HG03442 (cell line): Measurements from ENCODE around the gene PTGIR.
"Not testable (repeated sequence)": the region's sequence is repeated elsewhere in the genome, so short reads cannot be mapped to it uniquely, and the experiment has no call there.

Source experiments
- ATAC-seq: cut with Tn5 transposase; IDR thresholded peaks from one replicate; pipeline ENCODE4 v1.9.1; 2021; ENCODE audit warnings: mild to moderate bottlenecking, moderate library complexity; ENCODE audit not compliant: unreplicated experiment

PTGIR gene

DNA sequence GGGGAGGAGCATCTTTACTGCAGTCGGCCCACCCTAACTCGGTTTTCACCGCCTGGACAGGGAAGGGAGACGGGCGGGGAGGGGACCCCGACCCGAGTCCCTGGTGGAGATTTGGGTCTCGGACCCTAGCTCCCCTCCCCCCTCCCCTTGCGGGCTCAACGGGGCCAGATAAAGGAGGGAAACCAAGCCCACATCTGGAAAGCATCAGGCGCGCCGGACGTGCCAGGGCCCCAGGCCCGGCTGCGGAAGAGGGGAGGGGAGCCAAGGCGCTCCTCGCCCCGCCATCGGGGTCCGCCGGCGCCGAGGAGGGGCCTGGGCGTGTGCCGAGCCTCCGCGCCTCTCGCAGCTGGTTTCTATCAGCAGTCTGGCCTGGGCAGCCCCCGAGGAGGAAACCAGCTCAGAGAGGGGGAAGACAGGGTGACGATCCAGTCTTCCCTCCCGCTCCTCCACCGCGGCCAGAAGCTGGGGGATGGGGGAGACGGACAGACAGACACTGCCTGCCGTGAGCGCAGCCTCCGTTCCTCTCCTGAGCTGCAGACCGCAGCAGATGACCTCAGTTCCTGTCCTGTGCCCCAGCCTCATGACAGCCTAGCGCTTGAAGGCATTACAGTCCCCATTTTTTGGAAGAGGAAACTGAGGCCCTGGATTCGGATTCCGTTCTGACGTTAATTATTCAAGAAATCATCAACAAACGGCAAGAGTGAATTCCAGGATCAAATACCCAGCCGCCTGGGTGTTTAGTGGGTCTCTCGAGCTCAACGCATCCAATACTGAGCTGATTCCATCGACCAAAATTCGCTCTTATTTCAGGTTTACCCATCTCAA, 14.7 kb upstream of the PTGIR start:
- no peak for ATAC-seq

DNA sequence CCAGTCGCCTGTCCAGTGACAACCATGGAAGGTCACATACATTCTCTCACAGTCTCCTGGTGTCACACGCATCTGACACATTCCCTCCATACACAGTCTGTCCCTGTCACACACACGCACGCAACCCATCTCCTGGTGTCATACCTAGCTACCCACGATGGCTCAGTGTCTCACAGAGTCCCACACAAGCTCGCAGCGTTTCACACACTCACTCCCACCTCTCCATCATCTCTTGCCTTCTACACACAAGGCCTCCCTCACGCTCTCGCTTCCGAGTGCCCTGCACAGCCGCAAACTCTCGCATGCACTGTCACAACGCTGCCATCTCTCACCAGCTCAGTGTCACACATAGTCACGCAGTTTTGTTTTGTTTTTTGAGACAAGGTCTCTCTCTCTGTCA, 12.3 kb upstream of the PTGIR start:
- no peak for ATAC-seq

DNA sequence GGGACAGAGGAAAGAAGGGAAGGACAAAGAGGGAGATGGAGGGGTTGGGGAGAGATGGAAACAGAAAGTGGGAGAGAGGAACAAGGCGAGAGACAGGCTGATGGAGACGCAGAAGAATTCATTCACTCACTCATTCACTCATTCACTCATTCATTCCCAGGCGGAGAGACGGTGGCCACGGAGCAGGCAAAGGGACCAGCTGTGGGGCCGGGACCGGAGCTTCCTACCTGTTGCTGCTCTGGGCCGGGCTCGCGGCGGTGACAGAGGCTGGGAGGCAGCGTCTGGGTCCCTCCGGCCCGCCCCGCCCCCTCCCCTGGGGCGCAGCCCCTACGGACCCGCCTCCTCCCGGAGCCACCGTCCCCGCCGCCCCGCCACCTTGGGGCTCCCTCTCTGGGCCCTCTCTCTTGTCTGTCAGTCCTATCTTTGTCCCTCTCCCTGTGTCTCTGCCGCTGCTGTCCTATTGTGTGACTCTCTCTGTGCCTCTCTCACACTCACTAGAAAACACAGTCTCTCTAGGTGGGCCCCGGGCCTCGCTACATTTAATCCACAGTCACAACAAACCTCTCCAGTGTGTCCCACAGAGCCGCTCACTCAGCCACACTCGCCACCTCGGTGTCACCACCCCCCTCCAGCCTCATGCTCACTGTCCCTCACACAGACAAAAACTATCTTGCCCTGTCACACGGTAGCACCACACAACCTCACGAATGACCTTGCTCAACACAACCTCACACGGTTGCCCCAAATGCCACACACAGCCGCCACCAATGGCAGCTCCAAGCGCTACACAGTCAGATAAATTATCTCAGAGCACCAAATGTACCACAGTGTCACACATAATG, 11.3 kb upstream of the PTGIR start, which contains the start of gene GNG8:
Gene GNG8 (minus strand): TSS at position 283 of the 842 bp plus-strand sequence. CDS start 1,520 bp downstream, outside the sequence.
- ATAC-seq = no peak

DNA sequence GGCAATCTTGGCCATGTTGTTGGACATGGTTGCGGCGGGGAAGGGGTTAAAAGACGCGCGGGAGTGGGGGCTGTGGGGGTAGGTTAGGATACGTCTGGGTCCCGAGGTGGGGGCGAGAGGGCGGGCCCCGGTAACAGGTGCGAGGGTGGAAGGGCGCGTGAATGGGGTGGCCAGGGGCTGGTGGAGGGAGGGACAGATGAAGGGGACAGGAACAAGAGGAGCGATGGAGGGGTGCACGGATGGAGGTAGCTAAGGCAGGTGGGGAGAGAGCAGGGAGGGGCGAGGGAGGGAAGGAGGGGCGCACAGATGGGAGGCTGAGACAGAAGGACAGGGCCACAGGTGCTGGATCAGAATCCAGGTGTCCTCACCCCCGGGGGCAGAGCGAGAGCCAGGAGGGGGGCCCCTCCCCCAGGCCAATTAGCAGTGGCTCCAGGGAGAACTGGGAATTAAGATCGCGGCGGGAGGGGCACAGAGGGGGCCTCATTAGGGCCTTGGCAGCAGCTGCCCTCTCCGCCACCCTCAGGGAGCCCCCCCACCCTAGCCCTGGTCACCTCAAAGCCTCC, 9.8 kb upstream of the PTGIR start:
- no peak for ATAC-seq

DNA sequence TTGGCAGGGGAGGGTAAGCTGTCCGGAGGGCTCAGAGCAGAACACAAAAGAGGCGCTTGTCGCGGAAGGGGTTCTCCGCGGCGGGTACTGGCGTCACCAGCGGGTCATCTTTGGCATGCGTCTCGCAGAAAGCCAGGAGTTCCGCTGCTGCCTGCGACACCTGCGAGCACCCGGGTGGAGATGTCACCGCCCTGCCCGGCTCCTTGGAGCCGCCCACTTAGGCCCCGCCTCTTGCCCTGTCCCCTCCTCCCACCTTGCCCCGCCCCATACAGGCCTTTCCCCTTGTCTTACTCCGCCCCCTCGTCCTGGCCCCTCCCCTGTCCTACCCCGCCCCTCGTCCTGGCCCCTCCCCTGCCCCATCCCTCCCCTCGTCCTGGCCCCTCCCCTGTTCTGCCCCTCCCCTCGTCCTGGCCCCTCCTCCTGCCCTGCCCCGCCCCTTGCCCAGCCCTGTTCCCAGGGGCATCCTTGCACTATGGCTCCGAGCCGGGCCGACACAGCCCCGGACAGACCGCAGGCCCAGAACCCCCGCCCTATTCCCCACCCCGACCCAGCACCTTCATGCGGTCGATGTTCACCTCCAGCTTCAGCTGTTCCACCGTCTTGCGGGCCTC, 9.3 kb upstream of the PTGIR start:
- ATAC-seq = peak; percentile 49

DNA sequence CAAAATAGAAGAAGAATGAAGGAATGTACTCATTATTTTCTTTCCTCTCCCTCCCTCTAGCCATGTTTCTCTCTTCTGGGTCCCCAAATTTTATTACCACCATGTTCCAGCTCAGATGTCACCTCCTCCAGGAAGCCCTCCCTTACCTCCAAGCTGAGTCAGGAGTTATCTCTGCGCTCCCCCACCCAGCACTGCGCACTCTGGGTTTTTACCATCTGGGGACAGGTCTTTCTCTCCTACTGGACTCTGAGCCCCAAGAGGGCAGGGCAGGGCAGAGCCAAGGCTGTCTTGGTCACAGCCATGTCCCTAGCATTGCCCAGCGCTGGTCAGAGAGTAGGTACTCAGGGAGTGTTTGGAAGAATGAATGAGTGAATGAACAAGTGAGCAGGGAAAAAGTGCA, 8.2 kb upstream of the PTGIR start:
- no peak for ATAC-seq

DNA sequence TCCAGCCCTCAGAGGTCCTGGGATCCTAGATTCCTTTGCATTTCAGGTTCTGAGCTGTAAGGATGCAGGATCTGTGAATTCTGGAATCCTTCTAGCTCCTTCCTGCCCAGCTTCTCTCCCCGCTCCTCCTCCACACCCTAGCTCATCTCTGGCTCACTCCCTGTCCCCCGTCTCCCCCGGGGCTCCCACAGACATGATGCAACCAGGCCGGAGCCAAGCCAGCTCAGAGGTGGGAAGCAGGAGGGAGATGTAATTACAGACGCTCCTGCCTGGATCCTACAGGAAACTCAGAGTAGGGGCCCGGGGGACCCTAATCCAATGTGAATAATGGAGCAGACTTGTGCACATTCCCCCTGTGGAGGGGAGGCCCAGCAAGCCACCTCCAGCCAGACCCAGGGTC, 6.6 kb upstream of the PTGIR start:
- ATAC-seq = no peak

DNA sequence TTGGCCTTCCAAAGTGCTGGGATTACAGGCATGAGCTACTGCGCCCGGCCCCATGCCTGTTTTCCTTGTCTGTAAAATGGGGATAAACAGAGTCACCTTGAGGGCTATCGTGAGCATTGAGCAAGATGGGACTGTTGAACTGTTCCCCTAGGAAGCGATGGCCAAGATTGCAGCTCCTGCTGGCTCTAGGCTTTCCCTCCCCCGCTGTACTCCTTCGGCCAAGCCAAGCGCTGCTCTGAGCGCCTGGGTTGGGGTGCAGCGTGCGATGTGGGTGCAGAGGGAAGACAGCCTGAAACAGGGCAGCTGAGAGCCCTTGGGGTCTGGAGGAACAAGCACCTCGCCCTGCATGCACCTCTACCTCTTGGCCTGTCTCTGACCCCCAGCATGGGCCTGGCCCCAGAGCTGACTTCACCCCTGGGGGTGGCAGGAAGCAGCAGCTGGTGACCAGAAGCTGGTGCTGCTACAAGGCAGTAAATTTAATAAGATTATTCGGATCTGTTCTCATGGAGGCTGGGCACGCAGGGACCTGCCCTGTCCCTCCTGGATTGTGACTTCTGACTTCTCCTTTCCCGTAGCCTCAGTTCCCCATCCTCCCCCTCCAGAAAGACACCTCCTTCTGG, 5.8 kb upstream of the PTGIR start:
- no peak for ATAC-seq

DNA sequence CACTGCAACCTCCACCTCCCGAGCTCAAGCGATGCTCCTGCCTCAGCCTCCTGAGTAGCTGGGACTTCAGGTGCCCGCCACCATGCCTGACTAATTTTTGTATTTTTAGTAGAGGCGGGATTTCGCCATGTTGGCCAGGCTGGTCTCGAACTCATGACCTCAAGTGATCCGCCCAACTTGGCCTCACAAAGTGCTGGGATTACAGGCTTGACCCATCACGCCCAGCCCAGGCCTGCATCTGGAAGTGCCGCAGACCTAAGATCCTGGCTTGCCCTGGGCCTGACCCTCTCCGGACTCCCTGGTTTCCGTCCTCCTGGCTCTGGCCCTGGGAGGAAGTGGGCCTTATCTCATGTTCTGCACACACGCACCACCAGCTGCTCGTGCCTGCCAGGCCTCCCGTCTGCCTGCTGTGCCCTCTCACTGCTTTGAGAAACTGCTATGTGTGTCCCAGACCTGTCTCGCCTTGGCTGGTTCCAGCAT, 4.7 kb upstream of the PTGIR start:
- no peak for ATAC-seq

DNA sequence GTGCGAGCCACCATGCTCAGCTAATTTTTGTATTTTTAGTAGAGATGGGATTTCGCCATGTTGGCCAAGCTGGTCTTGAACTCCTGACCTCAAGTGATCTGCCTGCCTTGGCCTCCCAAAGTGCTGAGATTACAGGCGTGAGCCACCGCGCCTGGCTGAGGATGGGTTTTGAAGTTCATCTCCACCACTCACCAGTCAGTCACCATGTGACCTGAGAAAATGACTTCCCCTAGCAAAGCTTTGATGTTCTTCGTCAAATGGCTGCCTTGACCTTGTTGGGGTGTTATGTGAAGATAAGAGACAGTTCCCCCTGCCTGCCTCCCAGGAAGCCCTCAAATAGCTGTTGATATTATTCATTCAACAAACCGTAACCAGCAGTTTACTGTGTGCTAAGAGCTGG, 4.1 kb upstream of the PTGIR start:
- ATAC-seq = not testable (repeated sequence)

DNA sequence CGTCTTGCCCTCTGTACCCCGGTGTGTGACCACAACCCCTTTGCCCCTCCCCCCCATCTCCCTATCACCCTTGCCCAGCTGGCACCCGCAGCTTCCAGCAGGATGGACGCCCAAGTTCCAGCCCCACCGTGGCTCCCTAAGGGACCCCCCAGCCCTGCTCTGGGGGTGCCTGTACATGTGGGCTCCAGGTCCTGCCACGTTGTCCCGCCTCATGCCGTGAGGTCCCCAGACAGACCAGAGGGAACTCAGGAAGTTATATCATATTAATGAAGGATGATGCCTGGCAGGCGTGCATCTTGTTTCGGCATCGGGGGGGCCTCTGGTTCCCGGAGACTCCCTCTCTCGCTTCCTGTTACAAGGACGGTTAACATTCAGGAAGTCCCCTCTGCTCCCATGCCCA, 1.6 kb upstream of the PTGIR start:
- no peak for ATAC-seq

DNA sequence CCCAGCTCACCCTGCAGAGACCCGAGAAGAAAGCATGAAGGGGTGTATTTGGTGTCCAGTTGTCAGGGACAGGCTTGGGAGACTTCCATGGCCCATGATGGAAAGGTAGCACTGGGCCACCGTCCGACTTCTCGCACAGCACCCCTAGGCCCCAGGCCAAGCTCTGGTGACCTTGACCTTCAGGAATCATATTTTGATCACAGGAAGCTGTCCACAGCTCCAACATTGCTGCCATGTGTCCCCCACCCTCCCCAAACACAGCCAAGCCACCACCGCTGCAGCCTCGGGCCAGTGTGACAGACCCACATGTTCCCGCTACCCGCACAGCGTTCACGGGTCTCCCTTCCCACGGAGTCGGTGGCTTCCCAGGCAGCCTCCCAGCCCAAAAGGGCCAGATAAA, 842 bp upstream of the PTGIR start:
- ATAC-seq = no peak

DNA sequence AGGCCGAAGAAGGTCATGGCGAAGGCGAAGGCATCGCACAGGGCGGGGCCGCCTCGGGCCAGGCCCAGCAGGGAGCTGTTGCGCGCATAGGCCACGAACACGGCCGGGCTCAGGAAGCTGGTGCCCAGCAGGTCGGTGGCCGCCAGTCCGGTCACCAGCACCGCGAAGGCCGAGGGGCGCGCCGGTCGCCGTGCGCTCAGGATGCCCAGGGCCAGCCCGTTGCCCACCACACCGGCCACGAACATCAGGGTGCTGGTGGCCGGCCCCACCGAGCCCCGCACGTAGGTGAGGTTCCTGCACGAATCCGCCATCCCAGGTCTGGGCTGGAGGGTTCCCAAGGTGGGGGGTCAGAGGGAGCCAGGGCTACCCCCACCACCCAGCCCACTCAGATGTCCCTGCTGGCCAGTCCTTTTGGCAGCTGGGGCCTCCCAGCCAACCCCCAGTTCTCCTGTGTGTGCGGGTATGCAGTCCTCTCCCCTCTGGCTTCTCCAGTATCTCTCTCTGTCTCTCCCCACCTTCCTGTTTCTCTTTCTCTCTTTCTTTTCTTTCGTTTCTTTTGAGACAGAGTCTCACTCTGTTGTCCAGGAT, 880 bp downstream of the PTGIR start:
- no peak for ATAC-seq

DNA sequence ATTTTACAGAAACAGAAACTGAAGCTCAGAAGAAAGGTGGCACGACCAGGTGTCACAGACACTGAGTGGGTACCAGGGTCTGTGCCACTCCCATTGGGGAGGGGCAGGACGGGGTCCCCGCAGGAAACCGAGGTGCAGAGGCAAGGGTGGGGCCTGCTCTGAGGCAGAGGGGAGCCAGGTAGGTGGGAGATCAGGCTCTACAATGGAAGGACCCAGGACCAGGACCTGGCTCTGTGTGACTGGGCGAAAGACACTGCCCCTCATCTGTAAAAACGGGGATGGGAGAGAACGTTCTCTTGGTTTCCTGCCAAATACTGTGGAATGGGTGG, 2.8 kb downstream of the PTGIR start:
- ATAC-seq = no peak

DNA sequence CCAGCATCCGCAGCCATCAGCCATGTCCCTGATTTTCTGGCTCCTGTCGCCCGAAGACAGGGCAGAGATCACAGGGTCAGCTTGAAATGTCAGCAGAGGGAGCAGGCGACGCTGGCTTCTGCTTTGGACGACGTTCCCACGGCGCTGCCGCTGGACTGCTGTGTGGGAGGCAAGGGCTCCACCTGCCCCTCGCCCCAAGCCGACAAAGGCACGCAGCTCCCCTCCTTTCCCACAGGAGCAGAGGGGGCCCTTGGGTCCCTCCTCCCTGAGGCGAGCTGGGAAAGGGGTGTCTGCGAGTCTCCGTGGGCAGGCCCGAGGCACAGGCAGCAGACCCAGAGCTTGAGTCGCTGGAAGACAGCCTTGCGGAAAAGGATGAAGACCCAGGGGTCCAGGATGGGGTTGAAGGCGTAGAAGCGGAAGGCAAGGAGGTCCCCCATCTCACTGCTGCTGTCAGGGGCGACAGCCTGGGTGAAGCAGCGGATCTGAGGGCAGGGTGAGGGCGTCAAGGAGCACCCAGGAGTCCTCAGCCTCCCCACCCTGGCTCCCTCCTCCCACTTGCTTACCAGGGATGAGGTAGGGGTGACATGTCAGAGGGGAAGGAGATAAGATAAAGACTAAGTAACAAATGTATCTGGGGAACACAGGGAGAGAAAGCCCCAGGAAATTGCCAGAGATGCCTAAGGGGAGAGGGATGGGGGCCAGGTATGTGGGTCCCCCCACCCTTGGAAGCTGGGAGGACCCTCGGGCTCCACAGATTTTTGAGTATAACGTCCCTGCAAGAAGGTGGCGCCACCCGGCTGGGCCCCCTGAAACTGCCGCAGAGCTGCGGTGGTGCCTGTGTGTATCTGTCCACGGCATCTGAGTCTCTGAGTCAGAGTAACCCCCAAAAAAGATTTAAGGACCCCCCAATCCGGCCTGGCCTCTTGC, 3.4 kb downstream of the PTGIR start:
- no peak for ATAC-seq

DNA sequence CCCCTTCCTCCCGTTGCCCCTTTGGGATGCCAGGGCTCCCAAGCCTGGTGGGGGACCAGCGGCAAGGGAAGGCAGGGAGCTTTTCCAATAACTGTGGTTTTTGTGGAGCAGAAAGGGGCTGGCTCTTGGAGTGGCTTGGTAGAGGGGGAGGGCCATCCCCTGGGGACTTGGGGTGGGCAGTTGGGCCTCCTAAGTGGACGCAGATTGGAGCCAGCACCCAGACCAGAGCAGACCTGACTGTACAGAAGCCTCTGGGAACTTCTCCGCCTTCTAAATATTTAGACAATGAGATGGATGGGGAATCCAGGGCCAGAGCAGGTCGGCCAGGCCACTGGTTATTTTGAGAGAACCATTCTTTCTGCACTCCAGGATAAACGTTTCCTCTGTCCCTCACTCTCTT, 4.2 kb downstream of the PTGIR start:
- ATAC-seq = no peak

DNA sequence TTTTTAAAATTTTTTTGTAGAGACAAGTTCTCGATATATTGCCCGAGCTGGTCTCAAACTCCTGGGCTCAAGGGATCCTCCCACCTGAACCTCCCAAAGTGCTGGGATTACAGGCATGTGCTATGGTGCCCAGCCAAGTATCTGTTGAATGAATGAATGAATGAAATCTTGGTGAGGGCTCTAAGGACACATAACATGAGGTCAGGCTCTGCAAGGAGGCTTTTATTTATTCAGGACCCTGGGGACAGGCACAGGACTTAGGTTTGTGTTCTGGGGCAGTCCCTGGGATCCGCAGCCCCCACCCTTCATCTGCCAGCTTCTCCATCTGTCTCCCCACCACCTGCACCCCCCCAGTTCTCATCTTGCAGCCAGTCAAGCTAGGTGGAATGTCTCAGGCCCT, 4.6 kb downstream of the PTGIR start:
- no peak for ATAC-seq

DNA sequence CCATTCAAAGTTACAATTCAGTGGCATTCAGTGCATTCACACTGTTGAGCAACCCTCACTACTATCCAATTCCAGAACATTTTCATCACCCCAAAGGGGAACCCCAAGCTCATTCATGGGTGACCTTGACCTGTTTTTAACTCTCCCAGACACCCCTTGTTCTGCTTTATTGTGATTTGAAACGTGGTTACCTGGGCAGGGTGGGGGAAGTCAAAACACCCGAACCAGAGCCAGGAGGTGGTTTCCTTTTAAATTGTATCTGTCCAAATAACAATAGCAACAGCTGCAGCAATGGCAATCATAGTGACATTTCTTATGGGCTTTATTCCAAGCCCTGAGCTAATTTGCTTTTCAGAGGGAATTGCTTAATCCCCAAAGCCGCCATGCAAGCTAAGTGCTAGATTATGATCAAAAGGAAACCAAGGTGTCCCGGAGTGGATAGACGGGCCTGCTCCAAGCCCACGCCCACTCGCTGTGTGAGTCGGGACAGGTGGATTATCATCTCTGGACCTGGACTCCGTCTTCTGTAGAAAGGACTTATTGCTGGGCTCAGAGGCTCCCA, 6.1 kb downstream of the PTGIR start:
- ATAC-seq = no peak

DNA sequence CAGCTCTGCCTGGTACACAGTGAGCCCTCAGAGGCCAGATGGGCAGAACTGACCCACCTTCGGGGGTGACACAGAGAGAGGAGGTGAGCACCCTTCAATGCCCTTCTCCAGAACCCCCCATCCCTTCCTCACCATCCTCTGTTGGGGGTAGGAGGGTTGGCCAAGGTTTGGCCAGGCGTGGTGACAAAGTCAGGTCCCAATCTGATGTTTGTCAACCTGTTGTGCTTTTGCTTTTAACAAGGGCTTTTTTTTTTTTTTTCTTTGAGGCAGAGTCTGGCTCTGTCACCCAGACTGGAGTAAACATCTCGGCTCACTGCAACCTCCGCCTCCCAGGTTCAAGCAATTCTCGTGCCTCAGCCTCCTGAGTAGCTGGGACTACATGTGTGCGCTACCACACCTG, 7.3 kb downstream of the PTGIR start:
- no peak for ATAC-seq
